OCI-LY7 (cell line): ENCODE data around the gene ARSJ. TPM values are rescaled to one million over a fixed set of nuclear protein-coding genes. Genes with fewer than 3 reads are reported as not detected.

Source experiments
- BruUV-seq: library from RNA; stranded (reverse); fragments of 400-500 nt; replicated peaks from 2 replicates; lab custom pipeline; 2021; lab: Mats Ljungman, UMichigan
- CTCF ChIA-PET: fragments of 300-600 bp; sonication (Branson Sonifier 250); formaldehyde crosslinking; loops from one replicate; lab custom pipeline; 2022; ENCODE audit warnings: antibody characterized with exemption; ENCODE audit not compliant: unreplicated experiment; lab: Charles Lee
- POLR2A ChIA-PET: fragments of 300-600 bp; sonication (Branson Sonifier 250); formaldehyde crosslinking; loops from one replicate; lab custom pipeline; 2022; ENCODE audit warnings: antibody characterized with exemption; lab: Charles Lee
- DNase-seq: peaks from one replicate; pipeline ENCODE4 v3.0.0-alpha.2; 2015; ENCODE audit warnings: low spot score
- H2AFZ ChIP-seq: fragments of 200-600 bp; sonication (generic), shearing (Covaris generic); 2 replicates; pipeline ENCODE4 v1.6.1; 2014; ENCODE audit warnings: mild to moderate bottlenecking, antibody characterized with exemption, low read length, moderate library complexity
- H3K27ac ChIP-seq: fragments of 200-600 bp; sonication (generic); 2 replicates; pipeline ENCODE4 v1.5.1; 2014; ENCODE audit warnings: mixed run types, low read depth, mild to moderate bottlenecking, moderate library complexity, low read length, inconsistent platforms; ENCODE audit not compliant: poor library complexity, severe bottlenecking
- H3K36me3 ChIP-seq: fragments of 200-600 bp; sonication (generic); 2 replicates; pipeline ENCODE4 v1.6.1; 2014; ENCODE audit warnings: mild to moderate bottlenecking, antibody characterized with exemption, low read length, moderate library complexity, mixed read lengths; ENCODE audit not compliant: insufficient read depth
- H3K4me1 ChIP-seq: fragments of 200-600 bp; sonication (generic); 2 replicates; pipeline ENCODE4 v1.5.1; 2014; ENCODE audit warnings: mild to moderate bottlenecking, low read length; ENCODE audit not compliant: insufficient read depth, poor library complexity, severe bottlenecking
- H3K4me2 ChIP-seq: fragments of 200-600 bp; sonication (generic); 2 replicates; pipeline ENCODE4 v1.6.1; 2014; ENCODE audit warnings: mild to moderate bottlenecking, low read length
- H3K4me3 ChIP-seq: fragments of 200-600 bp; sonication (generic); 2 replicates; pipeline ENCODE4 v1.5.1; 2014; ENCODE audit warnings: mild to moderate bottlenecking, low read depth, low read length; ENCODE audit not compliant: poor library complexity, severe bottlenecking
- H3K79me2 ChIP-seq: fragments of 200-600 bp; sonication (generic); 2 replicates; pipeline ENCODE4 v1.6.1; 2016; ENCODE audit warnings: low read depth, mild to moderate bottlenecking, low read length, moderate library complexity, mixed read lengths; ENCODE audit not compliant: insufficient read depth
- H3K9me2 ChIP-seq: fragments of 200-600 bp; sonication (generic); 2 replicates; pipeline ENCODE4 v1.6.1; 2016; ENCODE audit warnings: mild to moderate bottlenecking, low read length, mixed read lengths; ENCODE audit not compliant: insufficient read depth
- H3K9me3 ChIP-seq: fragments of 200-600 bp; sonication (generic); 2 replicates; pipeline ENCODE4 v1.6.1; 2014; ENCODE audit warnings: mild to moderate bottlenecking, mixed run types, low read length, mixed read lengths
- H4K20me1 ChIP-seq: fragments of 200-600 bp; sonication (generic); 2 replicates; pipeline ENCODE4 v1.6.1; 2014; ENCODE audit warnings: mild to moderate bottlenecking, antibody characterized with exemption, low read length, moderate library complexity, mixed read lengths; ENCODE audit not compliant: insufficient read depth
- CTCF ChIP-seq: fragments of 200-600 bp; sonication (generic); conservative IDR thresholded peaks from 2 replicates; pipeline ENCODE4 v1.5.1; 2014; ENCODE audit warnings: mild to moderate bottlenecking, antibody characterized with exemption, low read length, moderate library complexity, mixed read lengths
- EZH2phosphoT487 ChIP-seq: fragments of 200-600 bp; sonication (generic); IDR thresholded peaks from 2 replicates; pipeline ENCODE4 v1.6.1; 2018; ENCODE audit warnings: low read depth, borderline replicate concordance, mild to moderate bottlenecking, mixed run types, antibody characterized with exemption, low read length, moderate library complexity, mixed read lengths
- intact Hi-C: fragments of 100-400 bp; cut with micrococcal nuclease; formaldehyde crosslinking; loops from one replicate; pipeline ENCODE4 v1.10.0; 2022; ENCODE audit not compliant: unreplicated experiment
- total RNA-seq, 2 experiments: library from RNA; depleted of rRNA in 1 of 2; stranded (reverse); fragments of >200 nt in 1 of 2; shearing (Covaris generic) in 1 of 2; gene quantifications; 2 replicates each; pipeline ENCODE4 v1.2.3, GENCODE V29; 2014 to 2022

Gene ARSJ
- total RNA-seq, 2 experiments from 2014 or later: not detected

- BruUV-seq: no TSS peak
- no peak for DNase-seq
- no peaks in the 10 kb centered on the region for H3K36me3 ChIP-seq
- TF ChIP-seq EZH2phosphoT487: no peak
- no peak for TF ChIP-seq CTCF
- H4K20me1 ChIP-seq: no peaks in the 10 kb centered on the region
- no peak overlapping the region for H2AFZ ChIP-seq
- no peak overlapping the region for H3K27ac ChIP-seq
- H3K4me3 ChIP-seq: no peak overlapping the region
- intact Hi-C loops: no loop called here
- no peak overlapping the region for H3K4me2 ChIP-seq
- no peaks in the 10 kb centered on the region for H3K4me1 ChIP-seq
- H3K9me3 ChIP-seq: no peaks in the 10 kb centered on the region
- no peaks in the 10 kb centered on the region for H3K9me2 ChIP-seq
- ChIA-PET CTCF (no interaction called here), POLR2A (interaction anchor here (0.6 kb wide), 1 partner anchor 423 kb away, joined by 3 read pairs; no protein-coding TSS in a partner anchor)
- H3K79me2 ChIP-seq: no peaks in the 10 kb centered on the region
These were observed 20.5 kb downstream of the ARSJ start for GRCh38 chr4:113958766-113959538.

GRCh38 chr4:113957956-113958355 lies 21.5 kb downstream of the ARSJ start:
- POLR2A ChIA-PET: interaction anchor here (0.6 kb wide), 2 partner anchors 20 to 481 kb away, joined by 3 to 4 read pairs; no protein-coding TSS in a partner anchor

More at GRCh38 chr4:113957956-113958355, 21.5 kb downstream of the ARSJ start:
- no peaks in the 10 kb centered on the region for H3K36me3 ChIP-seq
- no peak overlapping the region for H3K4me3 ChIP-seq
- intact Hi-C loops: no loop called here
- H3K9me2 ChIP-seq: no peaks in the 10 kb centered on the region
- no peaks in the 10 kb centered on the region for H3K4me1 ChIP-seq
- H4K20me1 ChIP-seq: no peaks in the 10 kb centered on the region
- no peak overlapping the region for H2AFZ ChIP-seq
- DNase-seq: no peak
- H3K27ac ChIP-seq: no peak overlapping the region
- CTCF ChIA-PET: no interaction called here
- H3K79me2 ChIP-seq: no peaks in the 10 kb centered on the region
- H3K4me2 ChIP-seq: no peak overlapping the region
- no TSS peak for BruUV-seq
- no peak for TF ChIP-seq CTCF
- TF ChIP-seq EZH2phosphoT487: no peak
- no peaks in the 10 kb centered on the region for H3K9me3 ChIP-seq
